ENCODE measurements around the gene ME1. TPM values are rescaled to one million over a fixed set of nuclear protein-coding genes. Genes with fewer than 3 reads are reported as not detected.

Gene ME1
- total RNA-seq, 4 donors from 2014 or later: 7.8 to 17.6 (median 14.9) TPM

DNA sequence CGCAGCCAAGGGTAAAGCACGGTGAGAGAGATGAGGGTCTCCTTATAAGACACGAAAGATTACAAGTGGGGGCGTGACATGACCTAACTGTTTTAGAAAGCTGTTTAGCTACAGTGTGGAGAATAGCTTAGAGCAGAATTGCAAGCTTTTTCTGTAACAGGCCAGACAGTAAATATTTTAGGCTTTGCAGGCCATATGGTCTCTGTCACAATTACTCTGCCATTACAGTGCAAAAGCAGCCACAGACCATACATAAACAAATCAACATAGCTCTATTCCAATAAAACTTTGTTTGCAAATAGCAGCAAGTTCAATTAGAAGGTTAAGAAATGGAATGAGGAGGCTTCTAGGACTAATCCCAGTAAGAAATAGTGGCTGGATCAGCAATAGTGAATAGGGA, 254.6 kb downstream of the ME1 start:
- Histone ChIP-seq H3K9me3 (no peaks in the 10 kb centered on the region), H3K36me3 (peaks cover 0 to 84% (median 8%) of the 10 kb centered on the region in 3 donors), H3K27ac (no peak overlapping the region), H3K4me1 (no peaks in the 10 kb centered on the region), H3K27me3 (no peaks in the 10 kb centered on the region), H3K4me3 (no peak overlapping the region)
- WGBS, 2 donors: 85 to 86% methylated on average over 4 of the region's 4 CpGs
- TF ChIP-seq, protein P1, sequence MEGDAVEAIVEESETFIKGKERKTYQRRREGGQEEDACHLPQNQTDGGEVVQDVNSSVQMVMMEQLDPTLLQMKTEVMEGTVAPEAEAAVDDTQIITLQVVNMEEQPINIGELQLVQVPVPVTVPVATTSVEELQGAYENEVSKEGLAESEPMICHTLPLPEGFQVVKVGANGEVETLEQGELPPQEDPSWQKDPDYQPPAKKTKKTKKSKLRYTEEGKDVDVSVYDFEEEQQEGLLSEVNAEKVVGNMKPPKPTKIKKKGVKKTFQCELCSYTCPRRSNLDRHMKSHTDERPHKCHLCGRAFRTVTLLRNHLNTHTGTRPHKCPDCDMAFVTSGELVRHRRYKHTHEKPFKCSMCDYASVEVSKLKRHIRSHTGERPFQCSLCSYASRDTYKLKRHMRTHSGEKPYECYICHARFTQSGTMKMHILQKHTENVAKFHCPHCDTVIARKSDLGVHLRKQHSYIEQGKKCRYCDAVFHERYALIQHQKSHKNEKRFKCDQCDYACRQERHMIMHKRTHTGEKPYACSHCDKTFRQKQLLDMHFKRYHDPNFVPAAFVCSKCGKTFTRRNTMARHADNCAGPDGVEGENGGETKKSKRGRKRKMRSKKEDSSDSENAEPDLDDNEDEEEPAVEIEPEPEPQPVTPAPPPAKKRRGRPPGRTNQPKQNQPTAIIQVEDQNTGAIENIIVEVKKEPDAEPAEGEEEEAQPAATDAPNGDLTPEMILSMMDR (IDR thresholded peaks at IDR 0.05): no peak
- TF ChIP-seq EP300 (IDR thresholded peaks at IDR 0.05) (no peak), POLR2A (IDR thresholded peaks at IDR 0.05) (no peak)
- DNase-seq (ENCODE audit: low spot score in 2 of 2): no peak

DNA sequence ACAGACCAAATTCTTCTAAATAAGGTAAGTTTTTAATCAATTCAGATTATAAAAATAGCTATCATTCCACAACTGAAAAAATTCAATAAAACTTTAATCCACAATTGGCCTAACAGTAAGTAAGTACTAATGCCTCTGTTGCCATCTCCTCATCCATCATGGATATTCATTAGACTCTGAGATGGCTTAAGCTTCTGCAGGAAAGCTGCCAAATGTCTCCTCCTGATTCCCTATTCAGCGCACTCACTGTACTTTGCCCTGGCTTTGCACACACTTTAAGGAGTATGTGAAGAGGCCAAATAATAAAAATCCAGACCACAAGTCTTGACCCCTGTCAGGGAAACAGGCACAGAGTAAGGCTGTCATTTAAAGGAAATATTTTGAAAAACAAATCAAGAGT, 261.3 kb downstream of the ME1 start:
- Histone ChIP-seq H3K36me3 (peaks cover 2 to 100% (median 28%) of the 10 kb centered on the region in 3 donors), H3K27ac (no peak overlapping the region), H3K9me3 (no peaks in the 10 kb centered on the region), H3K4me3 (no peak overlapping the region), H3K27me3 (no peaks in the 10 kb centered on the region), H3K4me1 (no peaks in the 10 kb centered on the region)
- TF ChIP-seq POLR2A (IDR thresholded peaks at IDR 0.05) (no peak), EP300 (IDR thresholded peaks at IDR 0.05) (no peak)
- TF ChIP-seq, protein P1 (IDR thresholded peaks at IDR 0.05): no peak
- DNase-seq (ENCODE audit: low spot score in 2 of 2): no peak
- 76 to 85% methylated on average over 1 of the region's 1 CpG for WGBS, 2 donors

DNA sequence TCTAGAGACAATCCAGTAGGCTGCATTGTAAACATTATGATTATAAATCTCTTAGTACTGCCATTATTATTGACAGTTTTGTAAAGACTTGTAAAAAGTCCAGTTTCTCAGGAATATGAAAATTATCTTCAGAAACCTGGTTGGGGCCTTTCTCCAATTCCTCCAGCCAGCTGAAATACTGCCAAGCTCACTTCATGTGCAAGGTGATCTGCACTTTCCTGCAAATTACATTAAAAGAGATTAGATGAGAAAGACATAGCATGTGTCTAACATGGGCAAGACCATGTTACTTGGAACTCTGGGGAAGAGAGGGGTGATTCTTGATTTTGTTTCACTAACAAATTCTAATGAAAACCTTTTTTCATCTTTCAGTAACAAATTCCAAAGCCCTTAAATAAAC, 261.7 kb downstream of the ME1 start:
- TF ChIP-seq EP300 (IDR thresholded peaks at IDR 0.05) (no peak), POLR2A (IDR thresholded peaks at IDR 0.05) (no peak)
- TF ChIP-seq, protein P1 (IDR thresholded peaks at IDR 0.05): no peak
- no peak overlapping the region for H3K27ac ChIP-seq
- H3K36me3 ChIP-seq: peaks cover 2 to 100% (median 25%) of the 10 kb centered on the region in 3 donors
- no peaks in the 10 kb centered on the region for H3K9me3 ChIP-seq
- no peak overlapping the region for H3K4me3 ChIP-seq
- H3K4me1 ChIP-seq: no peaks in the 10 kb centered on the region
- no peak for DNase-seq (ENCODE audit: low spot score in 2 of 2)
- no peaks in the 10 kb centered on the region for H3K27me3 ChIP-seq

DNA sequence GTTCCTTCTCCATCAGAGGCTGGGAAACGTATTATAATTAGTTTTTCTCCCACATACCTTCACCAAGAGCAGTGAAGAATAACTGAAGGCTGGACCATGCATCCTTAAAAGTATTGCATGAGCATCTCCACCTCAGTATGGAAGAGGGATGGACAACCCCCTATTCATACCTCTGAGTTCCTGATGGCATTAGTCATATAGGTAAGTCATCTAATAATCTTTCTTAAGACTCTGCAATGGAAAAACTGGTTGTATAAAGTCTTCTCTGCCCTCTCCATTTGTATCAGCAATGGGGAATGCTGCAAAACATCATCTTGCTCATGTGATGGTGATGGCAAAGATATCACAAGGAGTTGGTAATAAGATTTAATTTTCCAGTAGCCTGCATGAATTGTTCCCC, 262.3 kb downstream of the ME1 start:
- TF ChIP-seq, protein P1 (IDR thresholded peaks at IDR 0.05): no peak
- Histone ChIP-seq H3K27me3 (no peaks in the 10 kb centered on the region), H3K27ac (no peak overlapping the region), H3K36me3 (peaks cover 2 to 100% (median 20%) of the 10 kb centered on the region in 3 donors), H3K4me1 (no peaks in the 10 kb centered on the region), H3K4me3 (no peak overlapping the region), H3K9me3 (no peaks in the 10 kb centered on the region)
- no peak for DNase-seq (ENCODE audit: low spot score in 2 of 2)
- 85 to 100% methylated on average over 1 of the region's 1 CpG for WGBS, 2 donors

DNA sequence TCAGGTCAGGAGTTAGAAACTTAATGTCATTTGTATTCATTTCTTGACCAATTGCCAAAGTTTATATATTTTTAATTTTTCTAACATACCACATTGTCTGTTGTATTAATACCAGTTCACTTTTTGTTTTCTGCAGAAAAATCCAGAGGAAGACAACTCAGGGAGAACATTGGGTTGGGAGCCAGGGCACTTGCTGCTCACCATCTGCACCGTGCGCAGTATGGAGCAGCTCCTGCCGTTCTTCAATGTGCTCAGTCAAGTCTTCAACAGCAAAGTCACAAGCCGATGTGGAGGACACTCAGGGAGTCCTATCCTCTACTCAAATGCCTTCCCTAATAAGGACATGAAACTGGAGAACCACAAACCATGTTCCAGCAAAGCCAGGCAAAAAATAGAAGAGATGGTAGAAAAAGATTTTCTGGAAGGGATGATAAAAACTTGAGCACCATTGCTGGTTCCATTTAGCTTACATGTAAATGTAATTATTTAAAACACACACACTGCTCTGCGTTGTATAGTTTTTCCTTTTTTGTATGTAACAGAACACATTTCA, 263.0 kb downstream of the ME1 start:
- Histone ChIP-seq H3K27me3 (no peaks in the 10 kb centered on the region), H3K36me3 (peaks cover 4 to 100% (median 20%) of the 10 kb centered on the region in 3 donors), H3K4me1 (no peaks in the 10 kb centered on the region), H3K4me3 (no peak overlapping the region), H3K27ac (no peak overlapping the region), H3K9me3 (no peaks in the 10 kb centered on the region)
- TF ChIP-seq EP300 (IDR thresholded peaks at IDR 0.05) (no peak), POLR2A (IDR thresholded peaks at IDR 0.05) (no peak)
- TF ChIP-seq, protein P1 (IDR thresholded peaks at IDR 0.05): no peak
- WGBS, 2 donors: 93 to 95% methylated on average over 5 of the region's 5 CpGs
- DNase-seq (ENCODE audit: low spot score in 2 of 2): no peak

Other genes with a start within 250 kb of the ME1 start
- gene PGM3, start 237.8 kb downstream of the ME1 start, total RNA-seq: 10 to 100 TPM; 12.3 to 26.2 (median 18.6) TPM
- gene RWDD2A, start 237.7 kb downstream of the ME1 start, total RNA-seq: 1 to 10 TPM; 2.2 to 4.2 (median 3.0) TPM
- gene PRSS35, start 81.5 kb upstream of the ME1 start, total RNA-seq: 1 to 10 TPM in 1 of 4 donors, under 1 TPM in 3; 0.20 to 2.6 (median 0.57) TPM